IPS-18c (cell line): Measurements from ENCODE around the gene CHST1.

Experiments
- H3K4me3 ChIP-seq: 2 replicates; pipeline ENCODE4 v1.7.0; 2013; ENCODE audit warnings: low read depth, mild to moderate bottlenecking, low read length, moderate library complexity; ENCODE audit not compliant: insufficient read depth
- H3K9me3 ChIP-seq: one replicate; pipeline ENCODE4 v1.6.1; 2013; ENCODE audit warnings: mild to moderate bottlenecking, low read length, moderate library complexity; ENCODE audit not compliant: control insufficient read depth, insufficient read depth

The CHST1 gene

DNA sequence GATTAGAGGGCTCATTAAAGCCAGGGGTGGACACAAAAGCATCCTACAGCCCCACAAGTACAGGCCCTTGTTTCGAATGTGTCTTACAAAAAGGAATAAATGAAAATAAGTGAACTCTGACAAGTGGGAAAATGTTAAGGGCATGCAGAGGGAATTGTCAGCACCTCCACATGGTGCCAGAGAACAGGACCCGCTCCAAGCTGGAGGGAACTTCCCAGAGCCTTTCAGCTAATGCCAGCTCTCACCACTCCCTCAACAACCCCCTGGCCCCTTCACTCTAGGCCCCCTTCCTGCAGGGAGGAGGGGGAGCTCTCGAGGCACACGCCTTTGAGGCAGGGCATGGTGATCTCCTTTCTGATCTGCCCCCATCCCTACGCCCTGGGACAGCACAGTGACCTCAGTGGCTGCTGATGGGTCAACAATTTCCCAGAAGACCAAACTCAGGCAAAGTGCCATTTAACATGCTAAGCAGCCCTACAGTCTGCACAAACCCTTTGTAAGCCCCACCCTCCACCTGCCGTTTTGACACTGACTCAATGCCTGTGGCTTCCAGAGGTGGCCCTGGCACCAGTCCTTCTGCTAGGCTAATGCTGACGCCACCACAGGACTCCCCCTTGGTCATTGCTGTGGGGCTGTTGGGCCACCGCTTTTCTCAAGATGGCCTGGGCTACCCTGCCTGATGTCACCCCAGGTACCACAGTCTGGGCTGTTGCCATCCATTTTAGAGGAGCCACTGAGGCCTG is 12.5 kb upstream of the CHST1 start:
- Histone ChIP-seq H3K4me3 (no peak overlapping the region), H3K9me3 (no peaks in the 10 kb centered on the region)

DNA sequence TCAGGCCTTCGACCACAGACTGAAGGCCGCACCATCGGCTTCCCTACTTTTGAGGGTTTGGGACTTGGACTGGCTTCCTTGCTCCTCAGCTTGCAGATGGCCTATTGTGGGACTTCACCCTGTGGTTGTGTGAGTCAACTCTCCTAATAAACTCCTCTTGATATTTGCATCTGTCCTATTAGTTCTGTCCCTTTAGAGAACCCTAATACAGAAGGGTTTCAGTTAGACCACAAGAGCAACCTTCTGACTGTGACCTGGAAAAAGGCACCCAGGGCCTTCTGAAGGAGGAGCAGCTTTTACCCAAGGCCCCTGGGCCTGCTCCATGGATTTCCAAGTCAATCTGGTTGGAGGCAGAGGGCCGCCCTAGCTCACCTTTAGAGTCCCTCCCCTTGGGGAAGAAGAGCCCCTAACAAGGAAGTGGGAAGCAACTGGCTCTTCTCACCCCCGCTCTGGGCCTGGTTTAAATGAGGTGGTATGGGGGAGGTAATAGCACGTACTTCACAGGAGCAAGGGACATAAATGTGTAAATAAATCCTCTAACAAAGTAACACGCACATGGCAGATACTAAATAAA is 11.2 kb upstream of the CHST1 start:
- H3K4me3 ChIP-seq: no peak overlapping the region
- H3K9me3 ChIP-seq: no peaks in the 10 kb centered on the region

DNA sequence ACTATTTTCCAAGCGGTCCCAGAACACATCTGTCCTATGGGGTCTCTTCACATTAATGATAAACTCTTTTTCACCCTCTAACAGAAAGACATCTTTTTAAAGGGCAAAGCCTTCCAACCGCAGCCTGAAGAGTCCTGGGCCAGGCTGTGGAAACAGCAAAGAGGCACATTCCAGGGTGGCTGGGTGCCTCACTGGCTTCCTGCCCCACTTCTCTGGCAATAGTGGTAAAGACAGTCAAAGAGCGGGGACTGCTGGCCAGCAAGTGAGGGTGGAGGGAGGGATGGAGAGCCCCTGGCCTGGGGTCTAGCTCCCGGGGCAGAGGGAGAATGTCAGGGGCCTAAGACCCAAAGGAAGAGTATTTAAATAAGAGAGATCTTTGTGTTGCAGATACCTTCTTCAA is 10.2 kb upstream of the CHST1 start:
- Histone ChIP-seq H3K9me3 (no peaks in the 10 kb centered on the region), H3K4me3 (no peak overlapping the region)

DNA sequence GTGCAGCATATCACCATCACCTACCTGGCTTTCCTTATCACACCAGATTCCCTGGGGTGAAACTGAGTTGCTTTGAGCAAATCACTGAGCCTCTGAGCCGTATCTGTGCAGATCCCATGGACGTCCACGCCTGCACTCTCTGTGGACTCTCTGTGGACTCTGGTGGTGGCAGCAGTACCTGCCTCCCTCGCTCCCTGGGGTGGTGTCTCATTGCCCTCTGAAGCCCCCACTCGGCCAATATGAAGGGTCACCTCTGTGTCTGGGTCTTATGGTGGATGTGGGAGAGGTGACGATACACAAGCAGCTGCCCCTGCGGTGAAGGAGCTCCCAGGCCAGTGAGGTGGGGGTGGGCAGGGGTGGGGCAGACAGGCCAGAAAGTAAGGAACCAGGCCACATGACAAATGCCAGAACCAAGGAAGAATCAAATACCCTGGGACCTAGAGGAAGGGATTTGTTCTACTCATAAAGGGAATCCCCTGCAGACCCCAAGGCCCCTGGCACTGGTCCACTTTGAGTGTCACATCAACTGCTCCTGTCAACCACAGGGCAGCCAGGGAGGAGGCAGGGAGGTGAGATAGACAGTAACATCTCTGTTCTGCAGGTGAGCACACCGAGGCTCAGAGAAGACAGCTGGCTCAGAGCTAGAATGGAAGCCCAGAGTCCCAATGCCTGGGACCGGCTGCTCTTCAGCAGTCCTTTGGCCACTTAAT is 9.2 kb upstream of the CHST1 start:
- H3K4me3 ChIP-seq: no peak overlapping the region
- no peaks in the 10 kb centered on the region for H3K9me3 ChIP-seq

DNA sequence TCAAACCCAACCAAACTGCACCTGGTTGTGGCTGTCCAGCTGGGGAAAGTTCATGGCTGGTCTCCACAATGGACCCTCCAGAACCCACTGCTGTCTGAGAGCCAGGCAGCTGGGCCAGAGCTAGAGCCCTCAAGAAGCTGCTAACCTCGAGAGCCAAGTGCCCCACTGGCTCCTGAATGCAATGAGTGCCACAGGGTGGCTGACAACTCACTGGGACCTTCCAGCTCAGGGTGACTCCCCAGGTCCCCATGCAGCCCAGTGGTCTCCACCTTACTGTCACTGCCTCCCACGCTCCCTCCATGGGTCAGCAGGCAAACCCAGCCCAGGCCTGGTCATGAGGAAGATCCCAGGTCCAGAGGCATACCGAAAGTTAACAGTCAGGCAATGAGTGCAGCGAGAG is 8.0 kb upstream of the CHST1 start:
- Histone ChIP-seq H3K9me3 (no peaks in the 10 kb centered on the region), H3K4me3 (no peak overlapping the region)

DNA sequence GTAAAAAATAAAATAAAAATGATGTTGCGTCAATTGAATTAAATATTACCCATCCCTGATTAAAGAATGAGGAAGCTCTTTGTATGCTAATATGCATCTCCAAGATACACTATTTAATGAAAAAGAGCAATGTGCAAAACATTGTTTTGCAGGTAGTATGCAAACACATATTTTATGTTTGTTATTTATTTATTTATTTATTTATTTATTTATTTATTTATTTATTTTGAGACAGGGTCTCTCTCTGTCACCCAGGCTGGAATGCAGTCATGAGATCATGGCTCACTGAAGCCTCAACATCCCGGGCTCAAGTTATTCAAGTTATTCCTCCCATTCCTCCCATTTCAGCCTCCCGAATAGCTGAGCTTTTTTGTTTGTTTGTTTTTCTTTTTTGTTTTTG is 7.2 kb upstream of the CHST1 start:
- Histone ChIP-seq H3K4me3 (no peak overlapping the region), H3K9me3 (no peaks in the 10 kb centered on the region)

DNA sequence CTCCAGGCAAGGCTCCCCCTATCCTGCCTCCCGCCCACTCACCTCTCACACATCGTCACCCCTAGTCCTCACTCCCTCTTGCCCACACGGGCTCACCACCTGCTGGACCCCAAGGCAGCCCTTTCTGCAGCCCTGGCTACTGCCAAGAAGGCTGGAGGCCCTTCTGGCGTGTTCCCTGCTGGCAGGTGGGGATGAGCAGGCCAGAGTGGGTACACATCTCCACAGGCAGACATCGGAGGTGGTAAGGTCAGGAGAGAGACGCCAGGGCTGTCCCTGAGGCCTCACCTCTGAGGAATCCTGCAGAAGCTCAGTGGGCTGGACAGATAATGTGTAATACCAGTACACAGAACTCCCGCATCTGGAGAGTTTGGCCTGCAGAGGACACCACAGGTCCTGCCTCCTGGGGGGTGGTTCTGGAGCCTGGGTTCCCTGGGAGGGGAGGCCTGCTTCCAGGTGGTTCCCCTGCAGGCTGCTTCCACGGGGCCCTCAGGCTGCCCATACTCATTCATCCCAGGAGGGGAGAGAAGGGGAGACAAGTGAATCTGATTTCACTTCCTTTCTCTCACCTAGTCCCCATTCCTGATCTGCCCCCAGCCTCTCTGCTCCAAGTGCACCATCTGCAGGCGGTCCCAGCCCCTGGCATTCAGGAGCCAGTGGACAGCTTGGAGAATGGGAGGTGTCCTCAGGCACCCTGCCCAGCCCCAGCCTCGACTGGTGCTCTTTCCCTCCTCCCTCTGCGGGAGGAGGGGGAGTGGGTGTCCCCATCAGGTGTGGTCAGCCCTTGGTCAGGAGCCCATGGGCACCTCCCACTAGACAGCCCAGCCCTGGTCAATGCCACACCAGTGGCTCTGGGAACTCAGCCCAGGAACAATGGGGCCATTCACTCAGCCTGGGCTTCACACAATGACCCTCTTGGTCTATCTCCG is 6.1 kb upstream of the CHST1 start:
- no peak overlapping the region for H3K4me3 ChIP-seq
- no peaks in the 10 kb centered on the region for H3K9me3 ChIP-seq

DNA sequence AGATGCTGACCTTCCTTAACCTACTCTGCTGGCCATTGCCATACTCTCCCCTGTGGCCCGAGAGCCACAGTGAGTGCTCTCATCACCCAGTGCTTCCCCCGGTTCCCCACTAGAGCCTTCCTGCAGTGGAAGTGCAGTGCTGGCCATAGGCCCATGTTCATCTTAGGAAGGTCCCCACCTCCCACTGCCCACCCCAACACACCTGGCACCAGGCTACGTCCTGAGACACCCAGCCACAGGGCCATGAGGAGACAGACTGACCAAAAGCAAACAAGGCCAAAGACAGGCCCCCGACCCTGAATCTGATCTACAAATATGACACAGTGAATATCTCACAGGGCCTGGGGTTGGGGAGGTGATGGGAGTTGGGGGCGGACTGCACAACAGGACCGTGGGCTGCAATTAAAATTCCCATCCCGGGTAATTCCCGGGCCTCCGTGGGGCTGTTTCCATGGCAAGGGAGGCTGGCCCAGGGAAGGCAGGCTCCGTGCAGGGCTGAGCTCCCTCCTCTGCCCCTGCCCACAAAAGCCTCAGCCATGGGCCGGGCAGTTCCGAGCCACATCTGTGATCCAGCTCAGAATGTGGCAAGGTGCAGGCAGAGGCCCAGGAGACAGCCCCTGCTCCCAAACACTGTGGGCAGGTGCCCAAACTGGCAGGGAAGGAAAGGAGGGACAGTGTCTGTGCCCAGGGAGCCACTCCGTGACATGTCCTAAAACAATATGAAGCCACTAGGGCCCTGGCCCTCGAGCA is 5.1 kb upstream of the CHST1 start:
- H3K9me3 ChIP-seq: no peaks in the 10 kb centered on the region
- H3K4me3 ChIP-seq: no peak overlapping the region

DNA sequence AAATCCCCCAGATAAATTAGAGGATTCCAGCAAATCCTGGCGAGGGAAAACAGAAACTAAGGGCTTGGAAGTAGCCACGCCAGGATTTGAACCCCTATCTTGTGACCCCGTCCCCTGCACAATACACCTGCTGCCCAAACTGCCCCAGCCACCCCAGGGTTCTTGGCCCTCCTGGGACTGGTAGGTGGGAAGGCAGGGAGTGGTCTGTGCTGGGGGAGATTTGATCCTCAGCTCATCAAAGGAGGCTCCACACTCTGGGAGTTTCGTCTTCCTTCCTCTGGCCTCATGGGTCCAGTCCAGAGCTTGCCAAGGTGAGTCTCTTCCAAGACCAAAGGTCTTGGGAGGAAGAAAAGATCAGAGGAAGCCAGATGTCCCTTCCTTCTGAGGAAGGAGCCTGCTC is 4.5 kb upstream of the CHST1 start:
- no peaks in the 10 kb centered on the region for H3K9me3 ChIP-seq
- no peak overlapping the region for H3K4me3 ChIP-seq

DNA sequence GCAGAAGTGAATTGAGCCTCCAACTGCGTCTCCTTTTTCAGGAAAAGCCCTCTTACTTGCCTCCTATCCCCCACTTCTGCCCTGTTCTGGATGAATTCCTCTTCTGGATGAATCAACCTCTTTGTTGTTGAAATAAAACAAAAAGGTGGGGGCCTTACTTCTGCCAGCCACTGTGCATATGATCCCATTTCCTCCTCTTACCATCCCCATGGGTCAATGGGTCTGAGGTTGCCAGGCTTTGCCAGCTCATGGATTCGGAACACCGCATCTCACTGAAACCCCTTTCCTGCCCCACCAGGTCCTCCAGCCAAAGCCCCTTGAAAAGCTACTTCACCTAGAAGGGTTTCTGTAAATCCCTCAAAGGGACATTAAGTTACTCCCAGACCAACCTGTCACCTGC is 3.7 kb upstream of the CHST1 start:
- no peak overlapping the region for H3K4me3 ChIP-seq
- H3K9me3 ChIP-seq: no peaks in the 10 kb centered on the region

DNA sequence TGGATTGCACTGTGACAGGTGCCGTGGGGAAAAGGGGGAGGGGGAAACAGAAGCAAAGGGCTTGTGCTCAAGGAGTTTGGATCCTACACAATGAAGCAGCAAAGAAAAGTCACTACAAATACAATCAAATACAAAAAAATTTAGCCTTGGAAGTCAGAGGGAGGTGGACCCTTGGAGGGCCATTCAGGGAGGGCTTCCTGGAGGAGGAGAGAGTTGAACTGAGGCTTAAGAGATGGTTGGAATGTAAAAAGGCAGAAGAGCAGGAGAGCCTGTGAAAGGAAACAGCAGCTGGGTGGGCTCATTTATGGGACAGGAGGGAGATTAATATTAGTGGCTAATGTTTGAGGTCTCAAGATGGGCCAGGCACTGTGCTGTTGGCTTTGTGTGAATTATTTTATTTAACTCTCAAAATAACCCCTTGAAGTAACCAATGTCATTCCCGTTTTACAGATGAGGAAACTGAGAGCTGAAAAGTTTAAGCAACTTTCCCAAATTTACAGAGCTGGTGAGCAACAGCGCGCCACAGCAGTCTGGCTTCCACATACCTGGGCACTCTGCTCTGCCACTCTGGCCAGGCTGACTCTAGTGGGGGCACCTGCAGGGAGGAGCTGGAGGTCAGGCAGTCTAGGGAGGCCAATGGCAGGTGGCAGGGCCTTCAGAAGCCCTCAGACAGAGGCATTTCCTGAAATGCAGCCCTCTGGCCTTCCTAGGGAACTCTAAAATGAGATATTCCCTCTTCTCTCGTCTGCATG is 2.7 kb upstream of the CHST1 start:
- H3K9me3 ChIP-seq: no peaks in the 10 kb centered on the region
- H3K4me3 ChIP-seq: no peak overlapping the region

DNA sequence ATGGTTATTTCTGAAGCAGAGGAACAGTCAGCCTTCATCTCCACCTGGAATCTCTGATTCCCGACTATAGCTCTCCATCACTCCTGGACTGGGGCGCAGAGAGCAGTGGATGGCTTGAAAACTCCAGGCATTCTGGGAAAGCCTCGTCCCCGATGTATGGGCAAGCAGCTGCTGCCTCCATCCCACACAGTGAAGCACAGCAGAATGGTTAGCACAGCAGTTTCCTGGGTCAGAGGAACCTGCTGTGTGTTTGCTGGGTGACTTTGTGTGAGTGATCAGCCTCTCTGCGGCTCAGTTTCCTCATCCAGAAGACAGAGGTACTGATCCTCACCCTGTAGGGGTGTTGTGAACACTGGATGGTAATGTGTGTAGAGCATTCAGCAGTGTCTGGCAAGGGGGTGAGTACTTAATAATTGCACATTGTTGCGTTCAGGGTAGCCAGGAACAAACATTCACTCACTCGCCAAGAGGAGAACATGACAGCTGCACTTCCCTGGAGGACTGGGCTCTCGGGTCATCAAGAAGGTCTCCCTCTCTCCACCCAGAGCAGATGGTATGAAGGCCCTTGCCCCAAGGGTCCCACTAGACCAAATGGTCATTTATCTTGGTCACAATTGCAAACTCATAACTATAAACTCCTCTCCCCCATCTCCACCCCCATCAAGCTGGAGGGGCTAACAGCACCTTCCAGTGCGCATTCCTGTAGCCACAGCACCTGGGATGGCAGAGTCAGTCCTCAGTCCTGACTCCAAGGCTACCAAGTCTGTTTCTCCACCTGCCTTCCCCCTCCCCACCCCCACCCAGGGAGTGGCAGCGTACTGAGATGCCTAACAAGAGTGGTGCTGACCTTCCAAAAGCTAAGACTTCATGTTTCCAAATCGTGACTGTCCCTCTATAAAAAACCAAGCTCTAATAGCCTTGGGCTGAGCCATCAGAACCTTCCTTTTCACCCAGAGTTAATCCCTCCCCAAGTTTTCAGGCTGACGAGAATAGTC is 1.5 kb upstream of the CHST1 start:
- Histone ChIP-seq H3K4me3 (no peak overlapping the region), H3K9me3 (no peaks in the 10 kb centered on the region)

DNA sequence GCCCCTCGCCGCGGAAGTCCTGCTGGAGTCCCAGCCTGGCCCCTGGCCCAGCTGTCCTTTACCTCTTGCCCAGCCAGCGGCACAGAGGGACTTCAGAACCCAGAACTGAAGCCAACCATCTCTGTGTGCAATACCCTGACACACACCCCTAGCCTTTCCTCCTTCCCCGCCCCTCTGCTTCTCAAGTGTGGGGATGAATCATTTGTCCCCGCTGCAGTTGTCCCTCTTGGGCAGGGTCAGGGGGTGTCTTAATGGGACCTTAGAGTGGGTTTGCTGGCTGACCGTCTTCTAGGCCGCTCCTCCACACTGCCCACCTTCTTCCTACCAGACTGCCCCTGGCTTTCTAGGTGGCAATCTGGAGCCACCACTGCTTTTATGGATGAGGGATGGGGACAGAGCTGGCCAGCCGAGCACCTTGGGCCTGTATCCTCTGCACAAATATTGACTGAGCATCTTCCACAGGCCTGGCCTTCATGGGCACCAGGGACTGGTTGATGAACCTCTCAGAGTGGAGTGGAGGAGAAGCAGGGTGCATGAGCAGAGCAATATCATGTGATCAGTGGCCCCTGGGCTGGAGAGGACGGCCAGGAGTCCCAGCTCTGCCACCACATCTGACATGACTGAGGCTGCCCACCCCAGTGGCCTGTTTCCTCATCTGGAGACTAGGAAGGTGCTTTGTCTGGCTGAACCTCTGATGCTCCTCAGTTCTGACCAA is 668 bp upstream of the CHST1 start:
- H3K4me3 ChIP-seq: peak overlapping the region; percentile 67; the same call in 1 of the 2 replicates
- no peaks in the 10 kb centered on the region for H3K9me3 ChIP-seq

DNA sequence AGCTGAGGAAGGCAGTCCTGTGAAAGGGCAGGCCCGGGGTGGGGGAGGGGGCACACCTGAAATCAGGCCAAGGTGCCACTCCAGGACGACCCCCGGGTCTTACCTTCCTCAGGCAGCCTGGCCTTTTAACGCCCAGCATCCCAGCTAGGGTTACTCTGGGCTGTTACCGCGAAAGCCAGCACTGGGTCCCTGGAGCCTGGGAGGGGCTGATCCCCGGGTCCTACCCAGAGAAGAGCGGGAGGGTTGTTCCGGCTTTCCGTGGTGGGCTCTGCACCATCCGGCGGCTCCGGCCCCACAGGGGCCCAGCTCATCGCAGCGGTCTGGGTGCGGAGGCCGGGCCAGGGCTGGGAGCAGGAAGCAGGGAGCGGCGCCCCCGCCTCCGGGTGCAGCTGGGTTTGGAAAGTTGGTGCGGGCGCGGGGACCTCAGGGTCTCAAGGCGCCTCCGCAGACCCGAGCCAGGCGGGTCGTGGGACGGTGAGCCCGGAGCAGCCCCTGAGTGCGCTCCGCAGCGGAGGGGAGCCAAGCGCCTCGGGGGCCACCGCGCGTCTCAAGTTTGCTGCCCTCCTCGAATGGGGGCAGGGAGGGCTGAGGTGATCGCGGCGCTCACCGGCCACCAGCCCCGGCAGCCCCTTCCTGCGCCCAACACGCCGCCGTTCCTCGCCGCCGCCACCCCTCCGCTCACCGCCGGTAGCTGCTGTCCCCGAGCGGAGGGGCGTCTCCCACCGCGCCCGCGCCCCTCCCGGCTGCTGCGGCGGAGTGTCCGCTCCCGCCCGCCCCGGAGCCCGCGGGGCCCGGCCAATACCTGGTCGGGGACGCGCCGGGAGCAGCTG is 831 bp downstream of the CHST1 start:
- no peaks in the 10 kb centered on the region for H3K9me3 ChIP-seq
- peak overlapping the region; percentile 67 for H3K4me3 ChIP-seq
